GM12878 (cell line): Measurements from ENCODE around the gene UGT3A2. TPM values are rescaled to one million over a fixed set of nuclear protein-coding genes. Genes with fewer than 3 reads are reported as not detected.

Experiments
- ATAC-seq: fragments of 200-7000 bp; cut with Tn5 transposase; 3 replicates; pipeline ENCODE4 v1.9.1; 2020; ENCODE audit warnings: mild to moderate bottlenecking, moderate library complexity
- BruUV-seq: library from RNA; stranded (reverse); fragments of 400-500 nt; replicated peaks from 2 replicates; lab custom pipeline; 2021; lab: Mats Ljungman, UMichigan
- CTCF ChIA-PET: fragments of 300-600 bp; sonication (Branson Sonifier 250); formaldehyde crosslinking; extraction: SDS; loops from one replicate; lab custom pipeline; 2021; ENCODE audit warnings: inconsistent platforms; lab: Yijun Ruan, JAX
- POLR2A ChIA-PET: fragments of 350-600 bp; formaldehyde crosslinking; extraction: SDS; loops from one replicate; lab custom pipeline; 2021; ENCODE audit warnings: inconsistent platforms; lab: Charles Lee
- RAD21 ChIA-PET: fragments of 300-600 bp; sonication (Branson Sonifier 250); formaldehyde crosslinking; loops from one replicate; lab custom pipeline; 2023; ENCODE audit warnings: antibody characterized with exemption; ENCODE audit not compliant: unreplicated experiment; lab: Charles Lee
- SMC1A ChIA-PET: fragments of 300-600 bp; sonication (Branson Sonifier 250); formaldehyde crosslinking; loops from one replicate; lab custom pipeline; 2023; ENCODE audit not compliant: unreplicated experiment, uncharacterized antibody; lab: Charles Lee
- DNase-seq: peaks from one replicate; pipeline ENCODE4 v3.0.0-alpha.2; 2011; ENCODE audit warnings: low read depth, low spot score
- FAIRE-seq: peaks from 3 replicates; lab custom pipeline; 2011; peaks lifted over from hg19 to GRCh38; lab: Jason Lieb, UNC
- H2AFZ ChIP-seq: 2 replicates; pipeline ENCODE4 v1.6.0; 2011; ENCODE audit warnings: low read depth, low read length, control low read depth; ENCODE audit not compliant: control insufficient read depth
- H3K27ac ChIP-seq: 2 replicates; pipeline ENCODE4 v1.5.1; 2011; ENCODE audit warnings: control low read depth; ENCODE audit not compliant: control insufficient read depth, insufficient read depth
- H3K27me3 ChIP-seq, 2 experiments: replicated peaks in 1 of 2; 2 replicates each; pipeline versions ENCODE4 v1.6.0 to v1.6.1; 2011; ENCODE audit warnings: low read length in 1 of 2; ENCODE audit not compliant: control insufficient read depth in 2 of 2, insufficient read depth in 2 of 2
- H3K36me3 ChIP-seq, 2 experiments: 2 replicates each; pipeline ENCODE4 v1.5.1; 2011; ENCODE audit warnings: low read length in 1 of 2; ENCODE audit not compliant: control insufficient read depth in 2 of 2, insufficient read depth in 2 of 2
- H3K4me1 ChIP-seq: 2 replicates; pipeline ENCODE4 v1.6.1; 2011; ENCODE audit warnings: mild to moderate bottlenecking, low read length, moderate library complexity, mixed read lengths; ENCODE audit not compliant: control insufficient read depth, insufficient read depth
- H3K4me2 ChIP-seq: 2 replicates; pipeline ENCODE4 v1.6.0; 2011; ENCODE audit warnings: control low read depth; ENCODE audit not compliant: control insufficient read depth, insufficient read depth
- H3K4me3 ChIP-seq: fragments of 200-600 bp; sonication (generic); 2 replicates; pipeline ENCODE4 v1.5.1; 2016
- H3K79me2 ChIP-seq: 2 replicates; pipeline ENCODE4 v1.6.0; 2011; ENCODE audit warnings: low read length; ENCODE audit not compliant: control insufficient read depth, insufficient read depth
- H3K9ac ChIP-seq: 2 replicates; pipeline ENCODE4 v1.8.0; 2011; ENCODE audit warnings: low read length, control low read depth, mixed read lengths; ENCODE audit not compliant: control insufficient read depth, insufficient read depth
- H3K9me3 ChIP-seq: replicated peaks from 3 replicates; pipeline ENCODE4 v1.5.1; 2011; ENCODE audit warnings: mild to moderate bottlenecking, low read length; ENCODE audit not compliant: control insufficient read depth, insufficient read depth
- H4K20me1 ChIP-seq: 2 replicates; pipeline ENCODE4 v1.6.0; 2011; ENCODE audit not compliant: control insufficient read depth, insufficient read depth
- EZH2 ChIP-seq: IDR thresholded peaks from 2 replicates; pipeline ENCODE4 v1.6.1; 2012; ENCODE audit warnings: low read depth, mild to moderate bottlenecking, control low read depth, inconsistent platforms, low read length, borderline replicate concordance; ENCODE audit not compliant: control insufficient read depth
- HCFC1 ChIP-seq: fragments of 150-350 bp; IDR thresholded peaks from 2 replicates; pipeline ENCODE4 v1.6.1; 2014; ENCODE audit warnings: low read length
- NFYB ChIP-seq: IDR thresholded peaks from 2 replicates; pipeline ENCODE4 v1.6.1; 2011; ENCODE audit warnings: low read depth, mild to moderate bottlenecking, low read length, improper control_type of control experiment, moderate library complexity; ENCODE audit not compliant: insufficient read depth
- NR2C1 ChIP-seq: fragments of 450-650 bp; IDR thresholded peaks from 2 replicates; pipeline ENCODE4 v1.6.1; 2017; ENCODE audit warnings: antibody characterized with exemption, mild to moderate bottlenecking, moderate library complexity
- POLR2AphosphoS2 ChIP-seq: IDR thresholded peaks from 2 replicates; pipeline ENCODE4 v1.6.1; 2011; ENCODE audit warnings: low read depth, mild to moderate bottlenecking, low read length, improper control_type of control experiment, moderate library complexity
- SPI1 ChIP-seq: IDR thresholded peaks from 2 replicates; pipeline ENCODE4 v1.6.1; 2011; ENCODE audit warnings: low read depth, mild to moderate bottlenecking, low read length, moderate library complexity, borderline replicate concordance; ENCODE audit not compliant: insufficient read depth
- STAT3 ChIP-seq: IDR thresholded peaks from 2 replicates; pipeline ENCODE4 v1.6.1; 2011; ENCODE audit warnings: low read depth, low read length, improper control_type of control experiment
- YBX1 ChIP-seq: fragments of 450-650 bp; IDR thresholded peaks from 2 replicates; pipeline ENCODE4 v1.6.1; 2016; ENCODE audit warnings: antibody characterized with exemption
- ZBTB40 ChIP-seq: fragments of 450-650 bp; IDR thresholded peaks from 2 replicates; pipeline ENCODE4 v1.6.1; 2016; ENCODE audit warnings: mild to moderate bottlenecking, moderate library complexity, borderline replicate concordance
- WGBS: methylation state at CpG from one replicate; pipeline ENCODE4 v1.1.6; 2016; ENCODE audit warnings: low lambda C conversion rate; ENCODE audit not compliant: insufficient replicate concordance, insufficient coverage; ENCODE audit errors: missing lambda C conversion rate; 5-methylcytosine and 5-hydroxymethylcytosine counted together
- in situ Hi-C: fragments of 300-500 bp; cut with MboI; formaldehyde crosslinking; loops from 9 replicates; pipeline ENCODE4 v1.14.3; 2018; ENCODE audit warnings: mixed read lengths
- intact Hi-C: fragments of 100-400 bp; cut with micrococcal nuclease; formaldehyde crosslinking; loops from one replicate; pipeline ENCODE4 v1.14.2; 2022; ENCODE audit not compliant: unreplicated experiment
- polyA plus RNA-seq, 11 experiments: library from polyadenylated mRNA; depleted of rRNA in 4 of 11; unstranded in 6 of 11; stranded (reverse) in 5 of 11; fragments of >200 nt; fragmentation: Nextera tagmentation in 4 of 11; fragmentation: Illumina TruSeq in 1 of 11; extraction: Ambion mirVana in 4 of 11; extraction: Trizol in 1 of 11; gene quantifications; 1 replicate in 1 of 11; 2 replicates in 10 of 11; pipeline versions ENCODE4 v1.2.1 to v1.2.3, GENCODE V29; 2011 to 2016; ENCODE audit warnings: inconsistent platforms in 2 of 11, missing spikeins in 2 of 11, low read depth in 1 of 11
- total RNA-seq, 4 experiments: library from RNA; depleted of rRNA in 3 of 4; stranded (reverse); fragments of >200 nt in 3 of 4; fragmentation: Illumina TruSeq in 1 of 4; extraction: Trizol in 1 of 4; gene quantifications; 2 replicates each; pipeline versions ENCODE4 v1.2.1 to v1.2.3, GENCODE V29; 2013 to 2021

The UGT3A2 gene
- total and polyA plus RNA-seq, 10 of the 15 experiments (the other 5 are each of a cell fraction or from before 2014, with no cell fraction given): 0.02 to 0.50 (median 0.09) TPM; not detected in 7

DNA sequence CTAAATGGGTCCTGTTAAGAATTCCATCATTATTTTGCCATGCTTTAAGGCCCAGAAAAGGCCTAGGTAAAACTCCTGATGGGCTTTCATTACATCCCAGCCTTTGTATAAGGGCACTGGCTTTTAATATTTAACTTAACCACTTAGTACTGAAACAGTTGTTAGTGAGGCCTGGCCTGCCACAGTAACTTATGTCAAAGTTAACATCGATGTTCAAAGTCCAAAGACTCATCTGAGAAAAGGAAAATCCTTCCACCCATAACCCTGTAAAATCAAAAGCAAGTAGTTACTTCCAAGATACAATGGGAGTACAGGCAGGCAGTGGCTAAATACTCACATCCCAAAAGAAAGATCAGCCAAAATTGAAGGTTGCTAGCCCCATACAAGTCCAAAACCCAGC is 60.5 kb downstream of the UGT3A2 start (continued):
- TF ChIP-seq ZBTB40: no peak
- no peak for TF ChIP-seq POLR2AphosphoS2
- TF ChIP-seq HCFC1: no peak
- no peak for TF ChIP-seq STAT3
- TF ChIP-seq EZH2: no peak
- TF ChIP-seq NFYB: no peak
- TF ChIP-seq NR2C1: no peak

DNA sequence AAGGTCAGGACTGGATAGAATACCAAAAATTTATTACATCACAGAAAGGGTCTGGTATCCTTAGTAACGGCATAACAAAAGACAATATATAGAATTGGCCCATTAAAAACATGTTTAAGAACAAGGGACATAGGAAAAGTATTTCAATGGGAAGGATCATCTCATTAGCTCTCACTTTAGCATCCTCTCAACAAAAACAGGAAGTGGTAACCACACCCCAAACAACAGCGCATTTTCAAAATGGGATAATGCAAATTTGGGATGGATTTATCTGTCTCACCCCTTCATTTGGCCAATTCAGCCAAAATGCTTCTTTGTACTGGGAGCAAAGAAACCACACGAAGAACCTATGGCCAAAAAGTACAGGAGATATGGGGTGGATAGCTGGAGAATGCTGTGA is 65.7 kb downstream of the UGT3A2 start:
- intact Hi-C loops: no loop called here
- SMC1A ChIA-PET: no interaction called here
- Histone ChIP-seq H2AFZ (no peak overlapping the region), H3K79me2 (no peaks in the 10 kb centered on the region), H3K36me3 (no peaks in the 10 kb centered on the region), H3K9me3 (no peaks in the 10 kb centered on the region), H3K4me2 (no peak overlapping the region)
- TF ChIP-seq YBX1 (no peak), SPI1 (peak; percentile 21; the same call in 1 of the 2 replicates)
- TF ChIP-seq, all 136 proteins: peak for 1
- H3K9ac ChIP-seq: no peak overlapping the region
- H3K27me3 ChIP-seq: no peaks in the 10 kb centered on the region
- ChIA-PET POLR2A (no interaction called here), RAD21 (no interaction called here), CTCF (no interaction called here)
- FAIRE-seq (no peak), ATAC-seq (no peak), DNase-seq (no peak)
- H3K4me3 ChIP-seq: no peak overlapping the region
- in situ Hi-C loops: no loop called here
- WGBS: 23% methylated on average over 3 of the region's 3 CpGs
- no peaks in the 10 kb centered on the region for H4K20me1 ChIP-seq
- no TSS peak for BruUV-seq
- H3K4me1 ChIP-seq: no peaks in the 10 kb centered on the region
- no peak overlapping the region for H3K27ac ChIP-seq
